HG03103 (cell line): ENCODE data around the gene ANKS1A.

Experiments used
- ATAC-seq: cut with Tn5 transposase; IDR thresholded peaks from one replicate; pipeline ENCODE4 v1.9.1; 2021; ENCODE audit warnings: low read depth; ENCODE audit not compliant: unreplicated experiment

Gene ANKS1A

GRCh38 chr6:35035481-35036030 lies 146.5 kb downstream of the ANKS1A start:
- ATAC-seq: no peak

GRCh38 chr6:35036059-35036827 lies 147.2 kb downstream of the ANKS1A start:
- no peak for ATAC-seq

- ATAC-seq: no peak
These were observed 148.0 kb downstream of the ANKS1A start for GRCh38 chr6:35036828-35037663.

GRCh38 chr6:35037664-35038038 lies 148.6 kb downstream of the ANKS1A start:
- no peak for ATAC-seq

- ATAC-seq: no peak
These were observed 149.0 kb downstream of the ANKS1A start for GRCh38 chr6:35038076-35038475.

- no peak for ATAC-seq
These were observed 151.3 kb downstream of the ANKS1A start for GRCh38 chr6:35040398-35040797.

GRCh38 chr6:35041086-35041861 lies 152.2 kb downstream of the ANKS1A start:
- ATAC-seq: no peak

- ATAC-seq: no peak
These were observed 153.2 kb downstream of the ANKS1A start for GRCh38 chr6:35042031-35042815.

GRCh38 chr6:35043381-35044130 lies 154.5 kb downstream of the ANKS1A start:
- ATAC-seq: no peak

GRCh38 chr6:35044145-35044745 lies 155.2 kb downstream of the ANKS1A start:
- no peak for ATAC-seq

- no peak for ATAC-seq
These were observed 155.8 kb downstream of the ANKS1A start for GRCh38 chr6:35044761-35045421.

- no peak for ATAC-seq
These were observed 157.0 kb downstream of the ANKS1A start for GRCh38 chr6:35046103-35046502.

GRCh38 chr6:35046862-35047261 lies 157.8 kb downstream of the ANKS1A start:
- no peak for ATAC-seq

GRCh38 chr6:35047265-35048011 lies 158.4 kb downstream of the ANKS1A start:
- ATAC-seq: no peak

GRCh38 chr6:35048031-35048613 lies 159.1 kb downstream of the ANKS1A start:
- ATAC-seq: no peak

GRCh38 chr6:35048631-35049083 lies 159.6 kb downstream of the ANKS1A start:
- ATAC-seq: no peak

- ATAC-seq: no peak
These were observed 160.2 kb downstream of the ANKS1A start for GRCh38 chr6:35049156-35049735.
